Epithelial cell of proximal tubule (primary cell): ENCODE data around the gene ANO4. TPM values are rescaled to one million over a fixed set of nuclear protein-coding genes. Genes with fewer than 3 reads are reported as not detected.

Source experiments
- DNase-seq: peaks from one replicate; pipeline ENCODE4 v3.0.0-alpha.2; 2011; ENCODE audit warnings: low read depth
- H3K4me3 ChIP-seq: 2 replicates; pipeline ENCODE4 v1.5.1; 2011; ENCODE audit warnings: low read depth, mild to moderate bottlenecking, low read length
- CTCF ChIP-seq: conservative IDR thresholded peaks from 2 replicates; pipeline ENCODE4 v1.5.1; 2012; ENCODE audit warnings: low read depth, mild to moderate bottlenecking, low read length
- total RNA-seq: library from RNA; depleted of rRNA; stranded (reverse); fragments of >200 nt; gene quantifications from 2 replicates; pipeline ENCODE4 v1.2.3, GENCODE V29; 2015

ANO4 gene
- total RNA-seq, 1 donor from 2014 or later: 0.86 TPM

DNA sequence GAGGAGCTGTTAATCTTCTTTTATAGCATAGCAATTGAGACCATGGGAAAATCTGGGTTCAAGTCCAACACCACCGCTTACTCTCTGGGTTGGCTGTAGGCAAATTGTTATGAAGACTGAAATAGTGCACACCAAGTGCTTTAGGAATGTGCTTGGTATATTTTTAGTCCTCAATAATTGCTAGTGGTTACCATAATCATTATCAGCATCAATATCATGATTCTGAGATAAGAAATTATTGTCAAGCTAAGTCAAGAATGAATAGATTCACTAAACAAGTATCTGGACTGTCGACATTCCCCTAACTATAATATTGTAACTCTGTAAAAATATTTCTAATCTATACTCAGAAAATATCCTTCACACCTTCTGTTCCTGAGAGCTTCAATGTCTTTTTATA lies 48.5 kb downstream of the ANO4 start:
- H3K4me3 ChIP-seq: no peak overlapping the region
- TF ChIP-seq CTCF: no peak
- no peak for DNase-seq

DNA sequence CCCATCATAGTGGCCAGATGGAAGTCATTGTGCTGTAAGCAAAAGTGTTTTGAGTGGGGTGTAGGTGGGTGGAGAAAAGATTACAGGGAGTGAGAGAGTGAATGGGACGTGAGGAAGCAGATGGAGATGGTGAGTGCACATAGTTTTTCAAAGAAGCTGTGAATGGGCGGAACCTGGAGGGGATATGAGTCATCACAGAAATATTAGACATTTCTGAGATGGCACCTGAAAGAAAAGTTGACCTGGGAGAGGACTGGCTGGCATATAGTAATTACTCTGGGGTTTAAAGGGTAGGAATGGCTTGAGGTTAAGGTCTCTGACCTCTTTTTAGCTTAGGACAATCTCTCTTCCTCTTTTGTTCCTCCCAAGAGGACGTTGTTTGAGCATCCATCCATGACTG lies 50.5 kb downstream of the ANO4 start:
- TF ChIP-seq CTCF: no peak
- no peak for DNase-seq
- H3K4me3 ChIP-seq: no peak overlapping the region

- no peak for TF ChIP-seq CTCF
- H3K4me3 ChIP-seq: no peak overlapping the region
- no peak for DNase-seq
Observed at GRCh38 chr12:100851637-100852036, 57.1 kb downstream of the ANO4 start.

DNA sequence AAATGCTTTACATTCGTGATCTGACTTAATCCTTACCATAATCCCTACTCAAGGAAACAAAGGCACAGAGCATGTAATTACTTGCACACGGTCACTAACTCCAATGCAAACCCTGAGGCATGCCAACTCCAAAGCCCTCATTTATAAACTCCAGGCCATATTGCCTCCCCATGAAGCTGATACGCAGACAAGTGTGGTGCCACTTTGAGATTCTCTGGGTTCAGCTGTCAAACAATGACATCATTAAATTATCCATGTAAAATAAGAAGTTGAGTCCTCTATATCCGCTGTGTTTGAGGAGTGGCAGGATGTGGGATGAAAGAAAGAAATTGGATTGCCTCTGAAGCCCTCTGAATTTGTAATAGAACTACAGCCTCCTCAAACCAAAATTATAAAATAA lies 62.8 kb downstream of the ANO4 start:
- no peak for DNase-seq
- no peak overlapping the region for H3K4me3 ChIP-seq
- TF ChIP-seq CTCF: no peak

- no peak overlapping the region for H3K4me3 ChIP-seq
- no peak for DNase-seq
- TF ChIP-seq CTCF: no peak
Observed at GRCh38 chr12:100857971-100858370, 63.4 kb downstream of the ANO4 start.

GRCh38 chr12:100858656-100859055 lies 64.1 kb downstream of the ANO4 start:
- TF ChIP-seq CTCF: no peak
- no peak overlapping the region for H3K4me3 ChIP-seq
- DNase-seq: no peak

GRCh38 chr12:100859063-100859627 lies 64.6 kb downstream of the ANO4 start:
- DNase-seq: no peak
- no peak for TF ChIP-seq CTCF
- H3K4me3 ChIP-seq: no peak overlapping the region
